Neural cell (in vitro differentiated cells): ENCODE measurements around the gene ARMH3. TPM values are rescaled to one million over a fixed set of nuclear protein-coding genes. Genes with fewer than 3 reads are reported as not detected.
A peak's percentile ranks its signal among the peaks of the same experiment; 100 is the strongest.

Experiments used
- H2AFZ ChIP-seq: fragments of 200-600, 300-800 bp; sonication (generic), shearing (Covaris generic); 2 replicates; pipeline ENCODE4 v1.6.0; 2014; ENCODE audit warnings: low read depth, mild to moderate bottlenecking, antibody characterized with exemption, low read length, moderate library complexity
- H3F3A ChIP-seq: fragments of 200-600 bp; shearing (Covaris generic); 2 replicates; pipeline ENCODE4 v1.6.1; 2016; ENCODE audit warnings: mild to moderate bottlenecking, moderate library complexity, mixed read lengths, antibody characterized with exemption, low read length; ENCODE audit not compliant: insufficient read depth, poor library complexity, severe bottlenecking
- H3K27ac ChIP-seq: fragments of 200-600, 300-800 bp; sonication (generic), shearing (Covaris generic); 2 replicates; pipeline ENCODE4 v1.5.1; 2014; ENCODE audit warnings: mild to moderate bottlenecking, low read length, moderate library complexity
- H3K27me3 ChIP-seq: fragments of 300-800, 200-600 bp; sonication (generic), shearing (Covaris generic); 2 replicates; pipeline ENCODE4 v1.6.0; 2014; ENCODE audit warnings: mild to moderate bottlenecking, low read depth, low read length, moderate library complexity; ENCODE audit not compliant: insufficient read depth
- H3K36me3 ChIP-seq: fragments of 300-800, 200-600 bp; sonication (generic), shearing (Covaris generic); 2 replicates; pipeline ENCODE4 v1.5.1; 2014; ENCODE audit warnings: mild to moderate bottlenecking, antibody characterized with exemption, low read length, moderate library complexity; ENCODE audit not compliant: insufficient read depth
- H3K4me2 ChIP-seq: fragments of 300-800, 200-600 bp; sonication (generic), shearing (Covaris generic); 2 replicates; pipeline ENCODE4 v1.6.0; 2014; ENCODE audit warnings: mild to moderate bottlenecking, low read length
- H3K4me3 ChIP-seq: fragments of 300-800, 200-600 bp; sonication (generic), shearing (Covaris generic); 2 replicates; pipeline ENCODE4 v1.5.1; 2014; ENCODE audit warnings: mild to moderate bottlenecking, low read length, moderate library complexity
- H3K79me2 ChIP-seq: fragments of 200-600 bp; shearing (Covaris generic); replicated peaks from 2 replicates; pipeline ENCODE4 v1.6.0; 2014; ENCODE audit warnings: mild to moderate bottlenecking, low read length, moderate library complexity; ENCODE audit not compliant: insufficient read depth
- H3K9ac ChIP-seq: fragments of 300-800, 200-600 bp; sonication (generic), shearing (Covaris generic); 2 replicates; pipeline ENCODE4 v1.6.1; 2016; ENCODE audit warnings: mild to moderate bottlenecking, low read length, mixed read lengths
- H3K9me2 ChIP-seq: fragments of 200-600 bp; shearing (Covaris generic); 2 replicates; pipeline ENCODE4 v1.6.1; 2016; ENCODE audit warnings: mild to moderate bottlenecking, low read length, mixed read lengths; ENCODE audit not compliant: insufficient read depth
- H3K9me3 ChIP-seq: fragments of 200-600, 300-800 bp; sonication (generic), shearing (Covaris generic); 2 replicates; pipeline ENCODE4 v1.6.1; 2016; ENCODE audit warnings: mild to moderate bottlenecking, mixed run types, low read length, moderate library complexity, mixed read lengths
- H4K20me1 ChIP-seq: fragments of 200-600 bp; shearing (Covaris generic); 2 replicates; pipeline ENCODE4 v1.6.1; 2016; ENCODE audit warnings: mild to moderate bottlenecking, mixed run types; ENCODE audit not compliant: insufficient read depth
- EP300 ChIP-seq: fragments of 450-650 bp; conservative IDR thresholded peaks from 2 replicates; pipeline ENCODE4 v1.6.1; 2014; ENCODE audit warnings: antibody characterized with exemption, mild to moderate bottlenecking, moderate library complexity; ENCODE audit not compliant: poor library complexity, severe bottlenecking
- EZH2 ChIP-seq: fragments of 200-600, 300-800 bp; shearing (Covaris generic), sonication (generic); IDR thresholded peaks from 2 replicates; pipeline ENCODE4 v1.6.1; 2014; ENCODE audit warnings: antibody characterized with exemption, low read length, borderline replicate concordance, mild to moderate bottlenecking; ENCODE audit not compliant: insufficient read depth, poor library complexity, severe bottlenecking
- MXI1 ChIP-seq: fragments of 450-650 bp; conservative IDR thresholded peaks from 2 replicates; pipeline ENCODE4 v1.6.1; 2014; ENCODE audit warnings: antibody characterized with exemption, mild to moderate bottlenecking; ENCODE audit not compliant: poor library complexity, severe bottlenecking
- POLR2AphosphoS5 ChIP-seq: IDR thresholded peaks from 2 replicates; pipeline ENCODE4 v1.6.1; 2012
- RAD21 ChIP-seq: fragments of 450-650 bp; conservative IDR thresholded peaks from 2 replicates; pipeline ENCODE4 v1.6.1; 2014; ENCODE audit warnings: antibody characterized with exemption, mild to moderate bottlenecking, moderate library complexity
- SMC3 ChIP-seq: fragments of 450-650 bp; conservative IDR thresholded peaks from 2 replicates; pipeline ENCODE4 v1.6.1; 2014; ENCODE audit warnings: antibody characterized with exemption, mild to moderate bottlenecking, moderate library complexity; ENCODE audit not compliant: poor library complexity
- TAF1 ChIP-seq: IDR thresholded peaks from 2 replicates; pipeline ENCODE4 v1.6.1; 2012; ENCODE audit warnings: low read depth
- polyA minus RNA-seq: library from RNA; depleted of rRNA, polyadenylated mRNA; stranded (reverse); fragments of >200 nt; gene quantifications from 2 replicates; pipeline ENCODE4 v1.2.3, GENCODE V29; 2014
- polyA plus RNA-seq: library from polyadenylated mRNA; depleted of rRNA; stranded (reverse); fragments of >200 nt; gene quantifications from 2 replicates; pipeline ENCODE4 v1.2.3, GENCODE V29; 2014
- TF ChIP-seq, protein P1 (sequence below): fragments of 450-650 bp; IDR thresholded peaks from 2 replicates; pipeline ENCODE4 v1.5.1; 2014; ENCODE audit warnings: antibody characterized with exemption, mild to moderate bottlenecking, moderate library complexity; ENCODE audit not compliant: poor library complexity, severe bottlenecking
- TF ChIP-seq, protein P2 (sequence below): IDR thresholded peaks from 2 replicates; pipeline ENCODE4 v1.6.1; 2012; ENCODE audit warnings: borderline replicate concordance

The ARMH3 gene, protein sequence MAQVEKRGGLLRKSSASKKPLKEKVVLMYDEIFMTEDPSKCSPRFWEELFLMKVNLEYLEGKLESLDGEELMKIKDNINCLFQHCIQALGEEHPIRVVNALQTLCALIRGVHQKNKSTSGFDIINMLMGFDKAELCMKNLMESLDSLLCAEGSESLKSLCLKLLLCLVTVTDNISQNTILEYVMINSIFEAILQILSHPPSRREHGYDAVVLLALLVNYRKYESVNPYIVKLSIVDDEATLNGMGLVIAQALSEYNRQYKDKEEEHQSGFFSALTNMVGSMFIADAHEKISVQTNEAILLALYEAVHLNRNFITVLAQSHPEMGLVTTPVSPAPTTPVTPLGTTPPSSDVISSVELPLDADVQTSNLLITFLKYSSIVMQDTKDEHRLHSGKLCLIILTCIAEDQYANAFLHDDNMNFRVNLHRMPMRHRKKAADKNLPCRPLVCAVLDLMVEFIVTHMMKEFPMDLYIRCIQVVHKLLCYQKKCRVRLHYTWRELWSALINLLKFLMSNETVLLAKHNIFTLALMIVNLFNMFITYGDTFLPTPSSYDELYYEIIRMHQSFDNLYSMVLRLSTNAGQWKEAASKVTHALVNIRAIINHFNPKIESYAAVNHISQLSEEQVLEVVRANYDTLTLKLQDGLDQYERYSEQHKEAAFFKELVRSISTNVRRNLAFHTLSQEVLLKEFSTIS
- 11.7 and 13.4 TPM in 2 replicates for polyA plus RNA-seq
- polyA minus RNA-seq: 26.8 and 27.7 TPM in 2 replicates

DNA sequence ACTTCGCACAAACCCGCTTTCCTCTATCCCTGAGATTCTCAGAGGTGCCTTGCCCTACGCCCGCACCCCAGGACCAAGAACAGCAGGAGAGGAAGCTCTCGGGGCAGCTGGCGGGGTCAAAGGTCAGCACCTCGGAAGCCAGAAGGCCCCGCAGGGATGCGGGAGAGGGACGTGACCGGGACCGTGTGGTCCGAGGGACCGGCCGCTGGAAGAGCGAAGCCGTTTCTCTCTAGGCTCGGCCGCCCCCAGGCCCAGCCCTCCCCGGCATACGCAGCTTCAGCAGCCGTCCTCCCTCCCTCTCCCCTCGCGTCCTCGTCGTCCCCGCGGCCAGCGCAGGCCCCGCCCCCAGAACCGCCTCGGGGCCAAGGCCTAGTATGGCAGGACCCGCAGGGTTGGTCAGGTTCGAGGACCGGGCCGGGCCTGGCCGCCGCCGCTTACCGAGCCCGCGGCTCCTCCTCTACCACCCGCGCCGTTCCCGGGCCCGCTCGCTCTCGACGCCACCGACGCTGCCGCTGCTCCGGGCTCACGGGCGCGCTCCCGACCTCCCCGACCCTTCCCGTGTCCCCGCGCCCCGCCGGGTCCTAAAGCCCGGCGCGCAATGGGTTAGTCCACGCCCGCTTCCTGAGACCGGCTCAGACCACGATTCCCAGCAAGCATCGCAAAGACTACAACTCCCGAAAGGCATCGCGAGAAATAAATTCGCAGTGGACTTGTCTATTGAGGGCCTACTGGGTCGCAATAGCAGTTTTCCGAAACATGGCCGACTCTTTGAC lies at the start of gene ARMH3:
Gene ARMH3 (minus strand): TSS at position 527 of the 773 bp plus-strand sequence. CDS start 16,059 bp downstream, outside the sequence.
- H2AFZ ChIP-seq: peak within 1 kb of the TSS; percentile 93
- no peaks in the 10 kb centered on the region for H3K27me3 ChIP-seq
- TF ChIP-seq EP300 (peak; percentile 66), MXI1 (peak; percentile 71), POLR2AphosphoS5 (peak; percentile 91), RAD21 (no peak), TAF1 (no peak), EZH2 (no peak)
- peak within 1 kb of the TSS; percentile 98 for H3K4me3 ChIP-seq
- H3K36me3 ChIP-seq: no peaks in the 10 kb centered on the region
- no peaks in the 10 kb centered on the region for H3K9me3 ChIP-seq
- H3K9me2 ChIP-seq: no peaks in the 10 kb centered on the region
- peak within 1 kb of the TSS; percentile 90 for H3K9ac ChIP-seq
- peak within 1 kb of the TSS; percentile 81 for H3K27ac ChIP-seq
- H3K4me2 ChIP-seq: peak within 1 kb of the TSS; percentile 97
- peaks cover 44% of the 10 kb centered on the region for H3K79me2 ChIP-seq
- H3F3A ChIP-seq: no peaks in the 10 kb centered on the region
- no peaks in the 10 kb centered on the region for H4K20me1 ChIP-seq

DNA sequence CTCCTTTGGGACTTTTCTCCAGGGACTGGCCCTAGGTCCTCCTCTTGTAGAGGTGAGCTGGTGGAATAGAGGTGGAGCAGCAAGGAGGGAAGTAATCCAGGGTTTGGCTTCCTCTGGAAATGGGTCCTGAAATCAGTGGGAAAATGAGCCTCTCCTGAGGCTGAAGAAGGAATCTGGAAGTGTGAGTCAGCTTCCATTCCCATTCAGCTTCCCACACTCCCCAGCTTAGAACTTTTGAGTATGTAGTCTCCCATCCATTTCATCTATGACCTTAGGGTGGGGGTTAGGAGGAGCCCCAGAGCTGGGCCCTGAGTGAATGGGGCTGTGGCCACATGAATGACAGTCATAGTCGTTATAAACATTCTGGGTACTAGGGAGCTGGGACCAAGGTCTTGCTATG lies 46.4 kb upstream of the ARMH3 start:
- no peaks in the 10 kb centered on the region for H4K20me1 ChIP-seq
- H3K9me2 ChIP-seq: no peaks in the 10 kb centered on the region
- no peak overlapping the region for H3K4me3 ChIP-seq
- no peaks in the 10 kb centered on the region for H3K36me3 ChIP-seq
- H3K79me2 ChIP-seq: no peaks in the 10 kb centered on the region
- no peaks in the 10 kb centered on the region for H3K9me3 ChIP-seq
- H3K27me3 ChIP-seq: no peaks in the 10 kb centered on the region
- TF ChIP-seq, protein P1, sequence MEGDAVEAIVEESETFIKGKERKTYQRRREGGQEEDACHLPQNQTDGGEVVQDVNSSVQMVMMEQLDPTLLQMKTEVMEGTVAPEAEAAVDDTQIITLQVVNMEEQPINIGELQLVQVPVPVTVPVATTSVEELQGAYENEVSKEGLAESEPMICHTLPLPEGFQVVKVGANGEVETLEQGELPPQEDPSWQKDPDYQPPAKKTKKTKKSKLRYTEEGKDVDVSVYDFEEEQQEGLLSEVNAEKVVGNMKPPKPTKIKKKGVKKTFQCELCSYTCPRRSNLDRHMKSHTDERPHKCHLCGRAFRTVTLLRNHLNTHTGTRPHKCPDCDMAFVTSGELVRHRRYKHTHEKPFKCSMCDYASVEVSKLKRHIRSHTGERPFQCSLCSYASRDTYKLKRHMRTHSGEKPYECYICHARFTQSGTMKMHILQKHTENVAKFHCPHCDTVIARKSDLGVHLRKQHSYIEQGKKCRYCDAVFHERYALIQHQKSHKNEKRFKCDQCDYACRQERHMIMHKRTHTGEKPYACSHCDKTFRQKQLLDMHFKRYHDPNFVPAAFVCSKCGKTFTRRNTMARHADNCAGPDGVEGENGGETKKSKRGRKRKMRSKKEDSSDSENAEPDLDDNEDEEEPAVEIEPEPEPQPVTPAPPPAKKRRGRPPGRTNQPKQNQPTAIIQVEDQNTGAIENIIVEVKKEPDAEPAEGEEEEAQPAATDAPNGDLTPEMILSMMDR: no peak
- TF ChIP-seq EP300 (no peak), RAD21 (no peak), MXI1 (no peak), TAF1 (no peak), SMC3 (no peak), EZH2 (no peak), POLR2AphosphoS5 (no peak)
- TF ChIP-seq, protein P2, sequence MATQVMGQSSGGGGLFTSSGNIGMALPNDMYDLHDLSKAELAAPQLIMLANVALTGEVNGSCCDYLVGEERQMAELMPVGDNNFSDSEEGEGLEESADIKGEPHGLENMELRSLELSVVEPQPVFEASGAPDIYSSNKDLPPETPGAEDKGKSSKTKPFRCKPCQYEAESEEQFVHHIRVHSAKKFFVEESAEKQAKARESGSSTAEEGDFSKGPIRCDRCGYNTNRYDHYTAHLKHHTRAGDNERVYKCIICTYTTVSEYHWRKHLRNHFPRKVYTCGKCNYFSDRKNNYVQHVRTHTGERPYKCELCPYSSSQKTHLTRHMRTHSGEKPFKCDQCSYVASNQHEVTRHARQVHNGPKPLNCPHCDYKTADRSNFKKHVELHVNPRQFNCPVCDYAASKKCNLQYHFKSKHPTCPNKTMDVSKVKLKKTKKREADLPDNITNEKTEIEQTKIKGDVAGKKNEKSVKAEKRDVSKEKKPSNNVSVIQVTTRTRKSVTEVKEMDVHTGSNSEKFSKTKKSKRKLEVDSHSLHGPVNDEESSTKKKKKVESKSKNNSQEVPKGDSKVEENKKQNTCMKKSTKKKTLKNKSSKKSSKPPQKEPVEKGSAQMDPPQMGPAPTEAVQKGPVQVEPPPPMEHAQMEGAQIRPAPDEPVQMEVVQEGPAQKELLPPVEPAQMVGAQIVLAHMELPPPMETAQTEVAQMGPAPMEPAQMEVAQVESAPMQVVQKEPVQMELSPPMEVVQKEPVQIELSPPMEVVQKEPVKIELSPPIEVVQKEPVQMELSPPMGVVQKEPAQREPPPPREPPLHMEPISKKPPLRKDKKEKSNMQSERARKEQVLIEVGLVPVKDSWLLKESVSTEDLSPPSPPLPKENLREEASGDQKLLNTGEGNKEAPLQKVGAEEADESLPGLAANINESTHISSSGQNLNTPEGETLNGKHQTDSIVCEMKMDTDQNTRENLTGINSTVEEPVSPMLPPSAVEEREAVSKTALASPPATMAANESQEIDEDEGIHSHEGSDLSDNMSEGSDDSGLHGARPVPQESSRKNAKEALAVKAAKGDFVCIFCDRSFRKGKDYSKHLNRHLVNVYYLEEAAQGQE: no peak
- no peaks in the 10 kb centered on the region for H3F3A ChIP-seq
- H3K4me2 ChIP-seq: no peak overlapping the region
- H2AFZ ChIP-seq: no peak overlapping the region
- no peak overlapping the region for H3K9ac ChIP-seq
- no peak overlapping the region for H3K27ac ChIP-seq
